ENCODE data around the gene MSH3. TPM values are rescaled to one million over a fixed set of nuclear protein-coding genes. Genes with fewer than 3 reads are reported as not detected.

The MSH3 gene
- total RNA-seq, 4 donors from 2014 or later, result 14.5 to 27.2 (median 21.5) TPM

- no peak for TF ChIP-seq CTCF (IDR thresholded peaks at IDR 0.05)
- no peak for TF ChIP-seq POLR2A (IDR thresholded peaks at IDR 0.05)
- Histone ChIP-seq H3K4me1 (no peaks in the 10 kb centered on the region), H3K9me3 (no peaks in the 10 kb centered on the region), H3K36me3 (peaks cover 0 to 36% (median 0%) of the 10 kb centered on the region in 3 donors), H3K27me3 (no peaks in the 10 kb centered on the region), H3K27ac (no peak overlapping the region), H3K4me3 (no peak overlapping the region)
- DNase-seq, result no peak
Observed at GRCh38 chr5:80796846-80797245, 142.4 kb downstream of the MSH3 start.

- Histone ChIP-seq H3K4me3 (no peak overlapping the region), H3K36me3 (peaks cover 0 to 30% (median 0%) of the 10 kb centered on the region in 3 donors), H3K27ac (no peak overlapping the region), H3K9me3 (no peaks in the 10 kb centered on the region), H3K27me3 (no peaks in the 10 kb centered on the region), H3K4me1 (no peaks in the 10 kb centered on the region)
- TF ChIP-seq CTCF (IDR thresholded peaks at IDR 0.05) (no peak), POLR2A (IDR thresholded peaks at IDR 0.05) (no peak)
- DNase-seq, result no peak
Observed at GRCh38 chr5:80797428-80798024, 143.1 kb downstream of the MSH3 start.

GRCh38 chr5:80798166-80798565, 143.7 kb downstream of the MSH3 start:
- peaks cover 0 to 24% (median 0%) of the 10 kb centered on the region in 3 donors for H3K36me3 ChIP-seq
- H3K9me3 ChIP-seq, result no peaks in the 10 kb centered on the region
- H3K4me3 ChIP-seq, result no peak overlapping the region
- TF ChIP-seq CTCF (IDR thresholded peaks at IDR 0.05) (no peak), POLR2A (IDR thresholded peaks at IDR 0.05) (no peak)
- H3K4me1 ChIP-seq, result no peaks in the 10 kb centered on the region
- no peak overlapping the region for H3K27ac ChIP-seq
- DNase-seq, result no peak
- H3K27me3 ChIP-seq, result no peaks in the 10 kb centered on the region

GRCh38 chr5:80798633-80799032, 144.2 kb downstream of the MSH3 start:
- peaks cover 0 to 20% (median 0%) of the 10 kb centered on the region in 3 donors for H3K36me3 ChIP-seq
- no peak overlapping the region for H3K27ac ChIP-seq
- TF ChIP-seq POLR2A (IDR thresholded peaks at IDR 0.05) (no peak), CTCF (IDR thresholded peaks at IDR 0.05) (no peak)
- H3K4me3 ChIP-seq, result no peak overlapping the region
- H3K4me1 ChIP-seq, result no peaks in the 10 kb centered on the region
- DNase-seq, result no peak
- no peaks in the 10 kb centered on the region for H3K27me3 ChIP-seq
- no peaks in the 10 kb centered on the region for H3K9me3 ChIP-seq

- TF ChIP-seq CTCF (IDR thresholded peaks at IDR 0.05) (no peak), POLR2A (IDR thresholded peaks at IDR 0.05) (no peak)
- Histone ChIP-seq H3K4me1 (no peaks in the 10 kb centered on the region), H3K4me3 (no peak overlapping the region), H3K9me3 (no peaks in the 10 kb centered on the region), H3K27ac (no peak overlapping the region), H3K27me3 (no peaks in the 10 kb centered on the region), H3K36me3 (peaks cover 0 to 17% (median 0%) of the 10 kb centered on the region in 3 donors)
- DNase-seq, result no peak
Observed at GRCh38 chr5:80799041-80799440, 144.6 kb downstream of the MSH3 start.

GRCh38 chr5:80799573-80799972, 145.1 kb downstream of the MSH3 start:
- no peak overlapping the region for H3K4me3 ChIP-seq
- no peak overlapping the region for H3K27ac ChIP-seq
- no peaks in the 10 kb centered on the region for H3K9me3 ChIP-seq
- no peak for DNase-seq
- no peaks in the 10 kb centered on the region for H3K27me3 ChIP-seq
- H3K36me3 ChIP-seq, result peaks cover 0 to 11% (median 0%) of the 10 kb centered on the region in 3 donors
- TF ChIP-seq CTCF (IDR thresholded peaks at IDR 0.05) (no peak), POLR2A (IDR thresholded peaks at IDR 0.05) (no peak)
- no peaks in the 10 kb centered on the region for H3K4me1 ChIP-seq
